Muscle of arm (tissue), 12 donors: ENCODE results near the gene CEBPE. TPM values are rescaled to one million over a fixed set of nuclear protein-coding genes. Genes with fewer than 3 reads are reported as not detected.

ENCODE experiments used
- DNase-seq: peaks from one replicate; pipeline ENCODE4 v3.0.0-alpha.2; 2013
- polyA plus RNA-seq, 12 donors: library from polyadenylated mRNA; unstranded; fragments of 120-200 nt; gene quantifications; one replicate each; pipeline ENCODE4 v1.2.1, GENCODE V29; 2013; ENCODE audit not compliant: insufficient read length in 12 of 12

Gene CEBPE
- polyA plus RNA-seq, 12 donors: 0.08 to 0.61 (median 0.13) TPM; not detected in 8

- no peak for DNase-seq
Observed at GRCh38 chr14:23077962-23078361, 41.1 kb downstream of the CEBPE start.

GRCh38 chr14:23076785-23077408, 42.2 kb downstream of the CEBPE start:
- DNase-seq: no peak

GRCh38 chr14:23074906-23075305, 44.1 kb downstream of the CEBPE start:
- no peak for DNase-seq

- DNase-seq: no peak
Observed at GRCh38 chr14:23071921-23072539, 47.0 kb downstream of the CEBPE start.

- DNase-seq: peak; percentile 86
Observed at GRCh38 chr14:23071244-23071920, 47.7 kb downstream of the CEBPE start.

GRCh38 chr14:23070262-23071129, 48.6 kb downstream of the CEBPE start:
- DNase-seq: no peak

- DNase-seq: no peak
Observed at GRCh38 chr14:23069413-23069806, 49.6 kb downstream of the CEBPE start.

GRCh38 chr14:23068789-23069412, 50.2 kb downstream of the CEBPE start:
- DNase-seq: peak; percentile 89

GRCh38 chr14:23067847-23068788, 50.9 kb downstream of the CEBPE start:
- no peak for DNase-seq

Other genes starting within 250 kb of the CEBPE start
- gene LRP10, start 247.5 kb downstream of the CEBPE start, polyA plus RNA-seq: 10 to 100 TPM in 11 of 12 donors, not detected in 1; 29.7 to 49.0 (median 37.2) TPM
- gene REM2, start 236.0 kb downstream of the CEBPE start, polyA plus RNA-seq: under 1 TPM in 8 of 12 donors, not detected in 4; 0.09 to 0.46 (median 0.14) TPM
- 10 to 100 TPM in 11 of 12 donors, not detected in 1; 48.3 to 86.1 (median 57.0) TPM for gene RBM23, start 200.1 kb downstream of the CEBPE start, polyA plus RNA-seq
- 10 to 100 TPM in 11 of 12 donors, not detected in 1; 54.0 to 87.0 (median 73.5) TPM for gene PRMT5, start 189.9 kb downstream of the CEBPE start, polyA plus RNA-seq
- 10 to 100 TPM in 11 of 12 donors, not detected in 1; 29.2 to 54.0 (median 40.1) TPM for gene HAUS4, start 162.2 kb downstream of the CEBPE start, polyA plus RNA-seq
- gene AJUBA, start 136.7 kb downstream of the CEBPE start, polyA plus RNA-seq: 100 to 1,000 TPM in 1 of 12 donors, 10 to 100 TPM in 11; 36.7 to 167 (median 42.0) TPM
- 10 to 100 TPM in 8 of 12 donors, 1 to 10 TPM in 3, not detected in 1; 8.9 to 17.0 (median 11.6) TPM for gene C14orf93, start 109.1 kb downstream of the CEBPE start, polyA plus RNA-seq
- 100 to 1,000 TPM in 11 of 12 donors, not detected in 1; 111 to 238 (median 212) TPM for gene PSMB5, start 84.4 kb downstream of the CEBPE start, polyA plus RNA-seq
- not detected for gene PSMB11, start 77.0 kb downstream of the CEBPE start, polyA plus RNA-seq
- gene CDH24, start 61.7 kb downstream of the CEBPE start, polyA plus RNA-seq: 10 to 100 TPM in 2 of 12 donors, 1 to 10 TPM in 9, not detected in 1; 2.3 to 12.5 (median 3.7) TPM
- gene ACIN1, start 24.1 kb downstream of the CEBPE start, polyA plus RNA-seq: 100 to 1,000 TPM in 11 of 12 donors, not detected in 1; 108 to 284 (median 129) TPM
- 10 to 100 TPM in 11 of 12 donors, not detected in 1; 30.8 to 62.2 (median 50.8) TPM for gene C14orf119, start 23.8 kb downstream of the CEBPE start, polyA plus RNA-seq
- gene CIROP, start 14.3 kb downstream of the CEBPE start, polyA plus RNA-seq: under 1 TPM in 1 of 12 donors, not detected in 11; 0.07 TPM
- gene SLC7A8, start 64.4 kb upstream of the CEBPE start, polyA plus RNA-seq: 10 to 100 TPM in 2 of 12 donors, 1 to 10 TPM in 9, not detected in 1; 2.6 to 29.0 (median 4.2) TPM
- gene RNF212B, start 118.7 kb upstream of the CEBPE start, polyA plus RNA-seq: under 1 TPM in 3 of 12 donors, not detected in 9; 0.60 to 0.65 (median 0.63) TPM
- gene HOMEZ, start 166.9 kb upstream of the CEBPE start, polyA plus RNA-seq: 10 to 100 TPM in 9 of 12 donors, 1 to 10 TPM in 2, not detected in 1; 9.1 to 25.5 (median 10.7) TPM
- 10 to 100 TPM in 11 of 12 donors, not detected in 1; 11.7 to 27.1 (median 19.2) TPM for gene PPP1R3E, start 183.6 kb upstream of the CEBPE start, polyA plus RNA-seq
- gene BCL2L2, start 187.6 kb upstream of the CEBPE start, polyA plus RNA-seq: 10 to 100 TPM in 11 of 12 donors, not detected in 1; 26.0 to 36.9 (median 30.1) TPM
- gene PABPN1, start 202.2 kb upstream of the CEBPE start, polyA plus RNA-seq: 1,000 to 10,000 TPM in 1 of 12 donors, 100 to 1,000 TPM in 7, 10 to 100 TPM in 4; 92.5 to 1,853 (median 109) TPM
- gene SLC22A17, start 233.6 kb upstream of the CEBPE start, polyA plus RNA-seq: 10 to 100 TPM in 11 of 12 donors, not detected in 1; 14.7 to 29.5 (median 19.7) TPM
- 10 to 100 TPM in 11 of 12 donors, not detected in 1; 31.8 to 63.3 (median 48.1) TPM for gene EFS, start 245.9 kb upstream of the CEBPE start, polyA plus RNA-seq